Endometrium (tissue), 2 donors: ENCODE results near the gene SLC47A2.
"Not testable (repeated sequence)": the region's sequence is repeated elsewhere in the genome, so short reads cannot be mapped to it uniquely, and the experiment has no call there.

Experiments
- FAIRE-seq: peaks from 2 replicates; lab custom pipeline; 2012; peaks lifted over from hg19 to GRCh38; lab: Jason Lieb, UNC
- donor health status: control.
- donor health status: control.

SLC47A2 gene

DNA sequence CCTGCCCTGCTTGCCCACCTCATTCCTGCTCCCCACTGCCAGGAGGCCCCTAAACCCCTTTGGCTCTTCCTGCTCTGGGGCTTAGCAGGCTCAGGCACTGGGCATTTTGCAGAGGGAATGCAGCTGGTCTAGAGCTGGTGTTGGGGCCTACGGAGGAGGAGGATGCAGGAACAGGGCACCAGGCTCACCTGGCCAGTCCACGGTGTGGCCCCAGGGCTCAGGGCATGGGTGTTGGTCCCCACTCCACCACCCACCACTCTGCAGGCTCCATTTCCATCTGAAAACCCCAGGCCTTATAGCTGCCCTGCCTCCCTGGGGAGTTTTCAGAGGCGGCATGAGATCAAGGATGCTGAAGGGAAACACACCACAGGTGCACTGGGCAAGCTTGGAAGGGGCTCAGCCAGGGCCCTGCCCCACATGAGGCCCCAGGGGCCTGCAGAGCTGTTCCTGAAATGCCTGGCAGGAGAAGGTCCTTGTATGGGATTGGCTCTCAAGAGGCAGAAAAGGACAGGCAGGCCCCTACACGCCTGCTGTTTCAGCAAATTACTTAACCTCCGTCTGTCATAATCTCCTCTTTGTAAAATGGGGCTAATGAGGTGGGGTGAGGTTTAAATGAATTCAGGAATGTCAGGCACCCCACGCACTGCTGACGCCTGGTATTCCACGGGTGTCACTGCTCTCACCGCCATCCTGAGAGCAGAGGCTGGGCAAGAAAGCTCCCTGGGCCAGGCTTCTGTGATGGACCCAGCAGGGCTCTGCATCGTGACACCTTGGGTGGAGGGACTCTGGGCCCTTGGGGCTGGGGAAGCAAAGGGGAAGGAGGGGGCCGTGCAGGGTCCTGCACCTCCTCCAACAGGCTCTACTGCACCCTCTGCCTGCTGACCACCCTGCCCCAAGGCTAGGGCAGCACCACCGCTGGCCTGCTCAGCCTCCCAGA is 9.3 kb downstream of the SLC47A2 start:
- no peak for FAIRE-seq

- FAIRE-seq: no peak
These were observed 10.3 kb downstream of the SLC47A2 start for GRCh38 chr17:19705771-19706770.

DNA sequence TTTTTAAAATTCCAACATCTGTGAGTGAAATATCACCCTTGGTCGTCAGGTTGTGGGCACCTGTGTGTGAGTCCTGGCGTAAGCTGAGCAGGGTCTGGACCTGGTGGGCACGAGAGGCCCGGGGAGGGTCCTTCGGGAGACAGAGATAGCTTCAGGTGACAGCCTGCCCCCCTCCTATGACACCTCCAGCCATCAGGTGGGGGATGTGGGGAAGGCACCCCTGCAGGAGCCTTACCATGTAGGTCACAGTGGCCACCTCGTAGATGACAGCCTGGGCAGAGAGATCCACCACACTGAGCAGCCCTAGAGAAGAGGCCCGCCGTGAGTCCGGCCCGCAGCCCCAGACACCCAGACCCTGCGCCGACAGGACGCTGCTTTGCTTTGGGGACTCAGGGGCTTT is 11.2 kb downstream of the SLC47A2 start:
- no peak for FAIRE-seq

GRCh38 chr17:19703828-19704613 is 12.4 kb downstream of the SLC47A2 start:
- FAIRE-seq: no peak

DNA sequence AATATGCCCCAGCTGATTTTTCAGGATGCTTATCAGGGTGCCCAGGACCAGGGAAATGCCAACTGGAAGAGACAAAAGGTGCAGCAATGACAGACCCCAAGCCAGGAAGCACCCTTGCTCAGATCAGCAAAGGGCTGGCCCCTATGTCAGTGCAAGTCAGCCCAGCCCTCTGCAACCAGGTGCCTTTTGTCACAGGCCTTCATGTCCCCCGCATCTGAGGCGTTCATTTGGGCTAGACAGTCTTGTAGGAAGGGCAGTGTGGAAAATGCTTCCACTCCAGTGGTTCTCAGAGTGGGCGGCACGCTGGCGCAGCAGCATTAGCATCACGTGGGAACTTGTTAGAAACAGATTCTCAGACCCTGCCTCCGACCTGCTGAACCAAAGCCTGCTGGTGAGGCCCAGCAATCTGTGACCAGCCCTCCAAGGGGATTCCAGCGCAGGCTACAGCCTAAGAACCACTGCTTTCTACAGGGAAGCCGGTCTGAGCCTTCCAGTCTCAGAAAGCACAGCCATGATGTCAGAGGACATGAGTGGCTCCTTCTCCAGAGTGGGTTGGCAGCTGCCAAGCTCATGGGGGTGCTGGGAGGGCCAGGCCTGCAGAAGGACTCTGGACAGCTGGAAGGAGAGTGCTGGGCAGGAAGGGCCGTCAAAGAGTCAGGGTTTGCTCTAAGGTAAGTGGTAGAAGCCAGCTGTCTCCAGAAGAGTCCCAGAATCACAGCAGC is 13.1 kb downstream of the SLC47A2 start:
- no peak for FAIRE-seq

- no peak for FAIRE-seq
These were observed 14.2 kb downstream of the SLC47A2 start for GRCh38 chr17:19702217-19702641.

DNA sequence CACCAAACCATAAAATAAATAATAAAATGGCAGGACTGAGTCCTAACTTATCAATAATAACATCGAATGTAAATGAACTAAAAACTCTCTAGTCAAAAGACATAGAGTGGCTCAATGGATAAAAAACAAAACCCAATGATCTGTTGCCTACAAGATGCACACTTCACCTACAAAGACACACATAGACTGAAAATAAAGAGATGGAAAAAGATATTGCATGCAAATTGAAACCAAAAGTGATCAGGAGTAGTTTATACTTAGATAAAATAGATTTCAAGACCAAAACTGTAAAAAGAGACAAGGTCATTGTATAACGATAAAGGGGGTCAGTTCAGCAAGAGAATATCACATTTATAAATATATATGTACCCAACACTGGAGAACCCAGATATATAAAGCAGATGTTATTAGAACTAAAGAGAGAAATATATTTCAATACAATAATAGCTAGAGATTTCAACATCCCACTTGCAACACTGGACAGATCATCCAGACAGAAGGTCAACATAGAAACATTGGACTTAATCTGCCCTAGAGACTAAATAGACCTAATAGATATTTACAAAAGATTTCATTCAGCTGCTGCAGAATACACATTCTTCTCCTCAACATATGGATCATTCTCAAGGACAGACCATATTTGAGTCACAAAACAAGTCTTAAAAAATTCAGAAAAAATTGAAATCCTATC is 29.8 kb downstream of the SLC47A2 start:
- FAIRE-seq: no peak

- not testable (repeated sequence) for FAIRE-seq
These were observed 31.3 kb downstream of the SLC47A2 start for GRCh38 chr17:19684909-19685580.

DNA sequence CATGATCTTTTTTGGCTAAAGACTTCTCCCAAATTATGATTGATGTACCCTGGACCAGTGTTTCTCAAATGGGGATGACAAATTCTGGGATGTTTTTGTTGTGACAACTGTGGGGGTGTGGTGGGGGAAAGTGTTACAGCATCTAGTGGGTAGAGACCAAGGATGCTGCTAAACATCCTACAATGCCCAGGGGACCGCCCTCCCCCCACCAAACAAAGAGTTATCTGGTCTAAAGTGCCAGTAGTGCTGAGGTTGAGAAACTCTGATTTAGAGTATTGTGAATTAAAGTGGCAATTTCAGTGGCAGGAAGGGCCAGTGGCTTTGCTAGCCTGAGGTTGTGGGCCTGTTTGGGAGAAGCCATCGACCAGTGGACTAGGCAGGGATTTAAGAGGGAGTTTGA is 33.3 kb downstream of the SLC47A2 start:
- no peak for FAIRE-seq

- no peak for FAIRE-seq
These were observed 37.6 kb downstream of the SLC47A2 start for GRCh38 chr17:19678581-19679453.

DNA sequence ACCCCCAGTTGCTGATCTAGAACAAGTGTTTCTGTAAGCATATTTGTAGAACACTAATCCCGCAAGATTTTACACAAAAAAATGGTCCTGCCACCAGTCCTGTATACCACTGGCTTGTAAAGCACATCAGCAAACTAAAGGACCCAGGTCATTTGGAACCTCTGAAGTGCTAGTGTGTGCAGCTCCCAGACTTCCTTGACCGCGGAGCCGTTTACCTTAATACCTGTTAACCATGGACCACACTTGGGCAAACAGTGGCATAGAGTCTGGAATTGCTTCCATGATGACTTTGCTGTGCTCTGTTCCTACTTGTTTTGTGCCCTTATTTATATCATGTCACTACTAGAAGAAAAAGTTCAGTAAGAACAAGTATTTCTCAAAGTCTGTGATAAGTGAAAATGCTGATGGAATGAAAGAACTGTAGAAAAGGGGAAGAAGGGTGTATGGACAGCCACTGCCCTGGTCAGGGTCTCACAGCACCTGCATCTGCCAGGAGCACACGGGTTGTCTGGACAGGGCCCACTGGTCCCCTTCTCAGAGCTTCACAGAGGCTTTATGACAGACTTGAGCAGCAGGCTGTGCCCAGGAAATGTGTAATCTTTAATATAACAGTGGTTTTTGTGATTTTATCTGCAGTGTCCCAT is 38.5 kb downstream of the SLC47A2 start:
- no peak for FAIRE-seq

- FAIRE-seq: no peak
These were observed 39.5 kb downstream of the SLC47A2 start for GRCh38 chr17:19676896-19677295.

GRCh38 chr17:19673623-19674022 is 42.8 kb downstream of the SLC47A2 start:
- FAIRE-seq: no peak

DNA sequence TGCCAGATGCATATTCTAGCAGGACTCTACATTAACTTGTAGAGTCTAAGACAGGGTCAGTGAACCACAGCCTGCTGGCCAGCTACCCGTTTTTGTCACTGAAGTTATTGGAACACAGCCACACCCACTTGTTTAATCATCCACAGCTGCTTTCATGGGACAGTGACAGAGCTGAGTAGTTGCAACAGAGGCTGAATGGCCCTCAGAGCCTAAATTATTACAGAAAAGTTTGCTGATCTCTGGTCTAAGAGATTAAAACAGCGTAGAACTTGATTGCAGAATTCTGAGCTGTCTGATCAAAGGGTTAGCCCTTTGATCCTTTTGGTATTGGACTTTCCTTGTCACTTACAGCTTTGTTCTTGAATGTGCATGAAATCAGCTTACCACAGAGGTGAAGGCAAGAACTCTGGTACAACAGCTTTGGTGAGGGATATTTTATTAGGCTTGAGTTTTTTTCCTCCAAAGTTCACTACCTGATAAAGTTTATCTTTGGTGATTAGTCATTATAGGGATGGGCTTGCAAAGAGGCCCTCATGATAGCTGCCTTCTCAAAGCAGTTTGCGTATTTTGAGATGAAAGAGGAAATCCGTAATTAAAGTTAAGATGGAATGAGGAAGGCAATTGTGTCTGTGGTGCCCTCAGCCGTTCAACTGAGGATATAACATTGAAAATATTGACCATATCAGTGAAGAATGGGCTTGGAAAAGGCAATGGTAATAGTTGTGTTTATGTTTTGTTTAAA is 44.2 kb downstream of the SLC47A2 start:
- no peak for FAIRE-seq

- FAIRE-seq: no peak
These were observed 45.0 kb downstream of the SLC47A2 start for GRCh38 chr17:19671433-19671832.

DNA sequence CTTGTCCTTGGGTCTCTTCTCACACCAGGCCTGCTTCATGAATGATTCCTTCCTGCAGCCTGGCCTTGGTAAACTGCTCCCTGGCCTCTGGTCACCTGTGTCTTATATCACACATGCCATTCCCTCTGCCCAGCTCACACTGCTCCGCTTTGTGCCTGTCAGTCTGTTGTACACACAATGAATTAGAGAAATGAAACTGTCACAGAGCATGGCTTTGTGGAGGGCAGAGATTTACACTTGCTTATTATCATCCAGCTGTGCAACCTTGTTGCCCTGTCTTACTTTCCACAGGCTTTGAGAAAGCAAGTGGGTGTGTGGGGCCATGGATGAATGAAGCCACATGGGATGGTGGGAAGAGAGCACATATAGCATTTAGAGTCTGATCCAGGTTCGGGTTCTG is 45.5 kb downstream of the SLC47A2 start:
- FAIRE-seq: no peak

GRCh38 chr17:19669680-19670079 is 46.7 kb downstream of the SLC47A2 start:
- not testable (repeated sequence) for FAIRE-seq

DNA sequence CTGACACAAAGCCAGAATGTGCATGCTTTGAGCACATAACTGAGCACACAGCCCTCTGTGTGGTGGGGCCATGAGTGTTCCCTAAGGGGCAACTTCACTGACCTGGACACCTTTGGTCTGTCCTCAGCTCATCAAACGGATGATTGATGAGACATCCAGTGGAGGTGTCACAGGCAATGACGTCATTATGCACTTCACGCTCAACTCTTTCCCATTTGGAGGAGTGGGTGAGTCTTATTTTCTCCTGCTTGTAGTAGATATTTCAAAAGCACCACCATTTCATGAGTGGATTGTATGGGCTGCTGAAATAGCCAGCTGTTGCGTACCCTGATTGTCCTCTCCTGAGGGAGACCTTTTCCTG is 51.6 kb downstream of the SLC47A2 start:
- FAIRE-seq: no peak
